Measurements from ENCODE around the gene SPOPL. TPM values are rescaled to one million over a fixed set of nuclear protein-coding genes. Genes with fewer than 3 reads are reported as not detected.
"Not testable (repeated sequence)": the region's sequence is repeated elsewhere in the genome, so short reads cannot be mapped to it uniquely, and the experiment has no call there.

The SPOPL gene
- total RNA-seq, 1 donor from 2014 or later: 19.4 TPM

GRCh38 chr2:138521821-138522220, 20.3 kb downstream of the SPOPL start:
- Mint-ChIP-seq H3K27me3 (ENCODE audit: unreplicated experiment) (no peaks in the 10 kb centered on the region), H3K36me3 (ENCODE audit: unreplicated experiment) (peaks cover 10% of the 10 kb centered on the region), H3K9me3 (ENCODE audit: unreplicated experiment) (no peaks in the 10 kb centered on the region), H3K27ac (ENCODE audit: unreplicated experiment) (no peak overlapping the region), H3K4me1 (ENCODE audit: low read depth, unreplicated experiment) (peaks cover 12% of the 10 kb centered on the region), H3K4me3 (ENCODE audit: unreplicated experiment) (no peak overlapping the region)
- TF ChIP-seq CTCF (IDR thresholded peaks at IDR 0.05; ENCODE audit: partially characterized antibody, unreplicated experiment): no peak
- DNase-seq: no peak

- peaks cover 14% of the 10 kb centered on the region for H3K4me1 Mint-ChIP-seq (ENCODE audit: low read depth, unreplicated experiment)
- no peak for TF ChIP-seq CTCF (IDR thresholded peaks at IDR 0.05; ENCODE audit: partially characterized antibody, unreplicated experiment)
These were observed 21.0 kb downstream of the SPOPL start for GRCh38 chr2:138522556-138522955.

GRCh38 chr2:138523018-138523672, 21.6 kb downstream of the SPOPL start:
- H3K4me1 Mint-ChIP-seq (ENCODE audit: low read depth, unreplicated experiment): peaks cover 18% of the 10 kb centered on the region
- not testable (repeated sequence) for H3K9me3 Mint-ChIP-seq (ENCODE audit: unreplicated experiment); H3K27ac Mint-ChIP-seq (ENCODE audit: unreplicated experiment); H3K4me3 Mint-ChIP-seq (ENCODE audit: unreplicated experiment); H3K27me3 Mint-ChIP-seq (ENCODE audit: unreplicated experiment); DNase-seq; H3K36me3 Mint-ChIP-seq (ENCODE audit: unreplicated experiment)

More at GRCh38 chr2:138522556-138522955, 21.0 kb downstream of the SPOPL start:
- no peak overlapping the region for H3K27ac Mint-ChIP-seq (ENCODE audit: unreplicated experiment)
- no peaks in the 10 kb centered on the region for H3K27me3 Mint-ChIP-seq (ENCODE audit: unreplicated experiment)
- DNase-seq: no peak
- peaks cover 10% of the 10 kb centered on the region for H3K36me3 Mint-ChIP-seq (ENCODE audit: unreplicated experiment)
- no peaks in the 10 kb centered on the region for H3K9me3 Mint-ChIP-seq (ENCODE audit: unreplicated experiment)
- H3K4me3 Mint-ChIP-seq (ENCODE audit: unreplicated experiment): no peak overlapping the region

GRCh38 chr2:138523673-138524042, 22.1 kb downstream of the SPOPL start:
- not testable (repeated sequence) for H3K27ac Mint-ChIP-seq (ENCODE audit: unreplicated experiment); H3K4me3 Mint-ChIP-seq (ENCODE audit: unreplicated experiment); H3K36me3 Mint-ChIP-seq (ENCODE audit: unreplicated experiment); DNase-seq; H3K9me3 Mint-ChIP-seq (ENCODE audit: unreplicated experiment); H3K27me3 Mint-ChIP-seq (ENCODE audit: unreplicated experiment)
- H3K4me1 Mint-ChIP-seq (ENCODE audit: low read depth, unreplicated experiment): peaks cover 22% of the 10 kb centered on the region

- peaks cover 22% of the 10 kb centered on the region for H3K4me1 Mint-ChIP-seq (ENCODE audit: low read depth, unreplicated experiment)
- H3K27ac Mint-ChIP-seq (ENCODE audit: unreplicated experiment); H3K9me3 Mint-ChIP-seq (ENCODE audit: unreplicated experiment); H3K27me3 Mint-ChIP-seq (ENCODE audit: unreplicated experiment); H3K36me3 Mint-ChIP-seq (ENCODE audit: unreplicated experiment); DNase-seq; H3K4me3 Mint-ChIP-seq (ENCODE audit: unreplicated experiment): not testable (repeated sequence)
These were observed 22.8 kb downstream of the SPOPL start for GRCh38 chr2:138524353-138524752.

- no peaks in the 10 kb centered on the region for H3K9me3 Mint-ChIP-seq (ENCODE audit: unreplicated experiment)
- no peak overlapping the region for H3K27ac Mint-ChIP-seq (ENCODE audit: unreplicated experiment)
These were observed 30.3 kb downstream of the SPOPL start for GRCh38 chr2:138531913-138532312.

More at GRCh38 chr2:138531913-138532312, 30.3 kb downstream of the SPOPL start:
- Mint-ChIP-seq H3K4me3 (ENCODE audit: unreplicated experiment) (no peak overlapping the region), H3K27me3 (ENCODE audit: unreplicated experiment) (peaks cover 2% of the 10 kb centered on the region), H3K36me3 (ENCODE audit: unreplicated experiment) (peaks cover 1% of the 10 kb centered on the region), H3K4me1 (ENCODE audit: low read depth, unreplicated experiment) (peaks cover 35% of the 10 kb centered on the region)
- no peak for TF ChIP-seq CTCF (IDR thresholded peaks at IDR 0.05; ENCODE audit: partially characterized antibody, unreplicated experiment)
- no peak for DNase-seq
